Type B pancreatic cell (in vitro differentiated cells): ENCODE data around the gene HAPSTR1. TPM values are rescaled to one million over a fixed set of nuclear protein-coding genes. Genes with fewer than 3 reads are reported as not detected.

ENCODE experiments used
- DNase-seq: peaks from one replicate; pipeline ENCODE4 v3.0.0; 2021; ENCODE audit warnings: mixed read lengths; ENCODE audit not compliant: unreplicated experiment; ENCODE audit errors: extremely low spot score
- H3K27ac Mint-ChIP-seq: 2 replicates; pipeline ENCODE4 v1.8.0; 2021; ENCODE audit warnings: mild to moderate bottlenecking, mixed read lengths
- H3K27me3 Mint-ChIP-seq: 2 replicates; pipeline ENCODE4 v1.8.0; 2021; ENCODE audit warnings: mixed read lengths
- H3K36me3 Mint-ChIP-seq: 2 replicates; pipeline ENCODE4 v1.8.0; 2021; ENCODE audit warnings: mixed read lengths
- H3K4me1 Mint-ChIP-seq: one replicate; pipeline ENCODE4 v1.8.0; 2021; ENCODE audit warnings: mixed read lengths; ENCODE audit not compliant: unreplicated experiment
- H3K4me3 Mint-ChIP-seq: 2 replicates; pipeline ENCODE4 v1.8.0; 2021; ENCODE audit warnings: mild to moderate bottlenecking, mixed read lengths
- H3K9me3 Mint-ChIP-seq: 2 replicates; pipeline ENCODE4 v1.8.0; 2021; ENCODE audit warnings: mixed read lengths
- total RNA-seq: library from RNA; stranded (reverse); gene quantifications from 2 replicates; pipeline ENCODE4 v1.2.1, GENCODE V29; 2021; ENCODE audit warnings: low replicate concordance
- TF ChIP-seq, protein P1 (sequence below): fragments of 200-600 bp; sonication (generic); conservative IDR thresholded peaks from 2 replicates; pipeline ENCODE4 v1.5.0; 2021; ENCODE audit warnings: antibody characterized with exemption, mild to moderate bottlenecking

HAPSTR1 gene
- total RNA-seq, 1 donor from 2014 or later, result 66.2 TPM

DNA sequence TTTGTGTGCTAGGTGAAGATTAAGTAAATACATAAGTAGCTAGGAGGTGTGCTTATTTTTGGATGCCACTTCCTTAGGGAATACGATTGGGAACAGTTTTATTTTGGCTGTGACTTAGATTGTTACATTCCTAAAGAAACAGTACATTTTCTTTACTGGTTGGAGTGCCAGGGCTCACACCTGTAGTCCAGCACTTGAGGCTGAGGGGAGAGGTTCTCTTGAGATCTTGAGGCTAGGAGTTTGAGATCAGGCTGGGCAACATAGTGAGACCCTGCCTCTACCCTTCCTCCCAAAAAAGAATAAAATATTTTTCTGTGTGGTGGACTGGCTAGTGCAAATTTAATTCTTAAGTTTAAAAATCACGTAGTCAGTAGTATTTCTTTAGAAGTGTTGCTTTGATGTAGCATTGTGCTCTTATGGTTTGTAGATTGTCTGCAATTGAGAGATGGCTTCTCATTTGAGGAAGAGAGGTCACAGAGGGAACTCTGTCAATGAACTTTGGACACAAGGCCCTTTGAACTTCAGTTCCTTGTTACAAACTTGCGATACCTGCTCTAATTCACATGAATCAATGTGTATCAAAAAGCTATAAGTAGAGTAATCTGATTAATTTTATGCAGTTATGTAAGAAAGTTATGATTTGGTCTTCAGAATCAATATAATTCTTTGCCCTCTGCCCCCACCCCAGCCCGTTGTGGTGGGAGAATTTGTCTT, 7.1 kb downstream of the HAPSTR1 start:
- H3K4me3 Mint-ChIP-seq, result peak overlapping the region; percentile 63

DNA sequence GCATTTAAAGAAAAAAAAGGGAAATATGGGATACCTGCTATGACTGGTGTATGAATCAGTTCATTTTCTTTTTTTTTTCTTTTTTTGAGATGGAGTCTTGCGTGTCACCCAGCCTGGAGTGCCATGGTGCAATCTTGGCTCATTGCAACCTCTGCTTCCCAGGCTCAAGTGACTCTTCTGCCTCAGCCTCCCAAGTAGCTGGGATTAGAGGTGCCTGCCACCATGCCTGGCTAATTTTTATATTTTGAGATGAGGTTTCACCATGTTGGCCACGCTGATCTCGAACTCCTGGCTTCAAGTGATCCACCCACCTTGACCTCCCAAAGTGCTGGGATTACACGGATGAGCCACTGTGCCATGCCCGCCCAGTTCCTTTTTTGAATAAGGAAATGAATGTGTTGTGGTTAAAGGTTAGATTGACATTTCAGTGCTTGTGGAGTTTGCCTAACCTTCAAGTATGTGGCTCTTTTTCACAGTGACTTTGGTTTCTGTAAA, 7.7 kb downstream of the HAPSTR1 start:
- Mint-ChIP-seq H3K4me3 (peak overlapping the region; percentile 43), H3K27ac (peak overlapping the region; percentile 78), H3K9me3 (no peaks in the 10 kb centered on the region), H3K27me3 (no peaks in the 10 kb centered on the region), H3K36me3 (peaks cover 58% of the 10 kb centered on the region), H3K4me1 (peaks cover 51% of the 10 kb centered on the region)
- TF ChIP-seq, protein P1, sequence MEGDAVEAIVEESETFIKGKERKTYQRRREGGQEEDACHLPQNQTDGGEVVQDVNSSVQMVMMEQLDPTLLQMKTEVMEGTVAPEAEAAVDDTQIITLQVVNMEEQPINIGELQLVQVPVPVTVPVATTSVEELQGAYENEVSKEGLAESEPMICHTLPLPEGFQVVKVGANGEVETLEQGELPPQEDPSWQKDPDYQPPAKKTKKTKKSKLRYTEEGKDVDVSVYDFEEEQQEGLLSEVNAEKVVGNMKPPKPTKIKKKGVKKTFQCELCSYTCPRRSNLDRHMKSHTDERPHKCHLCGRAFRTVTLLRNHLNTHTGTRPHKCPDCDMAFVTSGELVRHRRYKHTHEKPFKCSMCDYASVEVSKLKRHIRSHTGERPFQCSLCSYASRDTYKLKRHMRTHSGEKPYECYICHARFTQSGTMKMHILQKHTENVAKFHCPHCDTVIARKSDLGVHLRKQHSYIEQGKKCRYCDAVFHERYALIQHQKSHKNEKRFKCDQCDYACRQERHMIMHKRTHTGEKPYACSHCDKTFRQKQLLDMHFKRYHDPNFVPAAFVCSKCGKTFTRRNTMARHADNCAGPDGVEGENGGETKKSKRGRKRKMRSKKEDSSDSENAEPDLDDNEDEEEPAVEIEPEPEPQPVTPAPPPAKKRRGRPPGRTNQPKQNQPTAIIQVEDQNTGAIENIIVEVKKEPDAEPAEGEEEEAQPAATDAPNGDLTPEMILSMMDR, result no peak
- no peak for DNase-seq

More for the DNA sequence above, 7.1 kb downstream of the HAPSTR1 start:
- DNase-seq, result no peak
- Mint-ChIP-seq H3K4me1 (peaks cover 51% of the 10 kb centered on the region), H3K27me3 (no peaks in the 10 kb centered on the region), H3K36me3 (peaks cover 55% of the 10 kb centered on the region), H3K27ac (peak overlapping the region; percentile 78), H3K9me3 (no peaks in the 10 kb centered on the region)
- TF ChIP-seq, protein P1, result no peak

GRCh38 chr16:9102379-9102778, 10.9 kb downstream of the HAPSTR1 start:
- Mint-ChIP-seq H3K27me3 (no peaks in the 10 kb centered on the region), H3K4me1 (peaks cover 40% of the 10 kb centered on the region), H3K36me3 (peaks cover 67% of the 10 kb centered on the region), H3K4me3 (peak overlapping the region; percentile 66), H3K27ac (peak overlapping the region; percentile 80), H3K9me3 (no peaks in the 10 kb centered on the region)
- TF ChIP-seq, protein P1, result no peak
- no peak for DNase-seq

- no peak for DNase-seq
- TF ChIP-seq, protein P1, result no peak
- no peaks in the 10 kb centered on the region for H3K27me3 Mint-ChIP-seq
- H3K36me3 Mint-ChIP-seq, result peaks cover 67% of the 10 kb centered on the region
- no peaks in the 10 kb centered on the region for H3K9me3 Mint-ChIP-seq
- no peak overlapping the region for H3K4me3 Mint-ChIP-seq
- peaks cover 39% of the 10 kb centered on the region for H3K4me1 Mint-ChIP-seq
- no peak overlapping the region for H3K27ac Mint-ChIP-seq
These were observed 11.5 kb downstream of the HAPSTR1 start for GRCh38 chr16:9102943-9103342.

GRCh38 chr16:9103546-9103945, 12.1 kb downstream of the HAPSTR1 start:
- H3K27ac Mint-ChIP-seq, result no peak overlapping the region
- H3K4me1 Mint-ChIP-seq, result peaks cover 33% of the 10 kb centered on the region
- TF ChIP-seq, protein P1, result no peak
- H3K36me3 Mint-ChIP-seq, result peaks cover 61% of the 10 kb centered on the region
- H3K9me3 Mint-ChIP-seq, result no peaks in the 10 kb centered on the region
- no peak for DNase-seq
- no peak overlapping the region for H3K4me3 Mint-ChIP-seq
- H3K27me3 Mint-ChIP-seq, result no peaks in the 10 kb centered on the region
